Activated naive CD4-positive, alpha-beta T cell treated with anti-CD3 and anti-CD28 coated beads for 36 hours (primary cell): Measurements from ENCODE around the gene SEMA7A. TPM values are rescaled to one million over a fixed set of nuclear protein-coding genes. Genes with fewer than 3 reads are reported as not detected.

ENCODE experiments used
- CTCF ChIA-PET: fragments of 350-600 bp; sonication (Branson Sonifier 250); formaldehyde crosslinking; loops from one replicate; lab custom pipeline; 2021; ENCODE audit warnings: antibody characterized with exemption; lab: Charles Lee
- DNase-seq: peaks from one replicate; pipeline ENCODE4 v3.0.0-alpha.2; 2020
- H3K27ac Mint-ChIP-seq: one replicate; pipeline ENCODE4 v1.8.0; 2021; ENCODE audit warnings: mild to moderate bottlenecking, mixed read lengths
- H3K27me3 Mint-ChIP-seq: one replicate; pipeline ENCODE4 v1.8.0; 2021; ENCODE audit warnings: low read depth, mixed read lengths
- H3K36me3 Mint-ChIP-seq: one replicate; pipeline ENCODE4 v1.8.0; 2021; ENCODE audit warnings: low read depth, mixed read lengths
- H3K4me1 Mint-ChIP-seq: one replicate; pipeline ENCODE4 v1.8.0; 2021; ENCODE audit warnings: low read depth, mixed read lengths
- H3K4me3 Mint-ChIP-seq: one replicate; pipeline ENCODE4 v1.8.0; 2021; ENCODE audit warnings: mild to moderate bottlenecking, moderate library complexity, mixed read lengths
- H3K9me3 Mint-ChIP-seq: one replicate; pipeline ENCODE4 v1.8.0; 2021; ENCODE audit warnings: mixed read lengths
- intact Hi-C: fragments of 100-400 bp; cut with micrococcal nuclease; formaldehyde crosslinking; loops from one replicate; pipeline ENCODE4 v1.15.1; 2023
- total RNA-seq, 2 experiments: library from RNA; stranded (reverse); gene quantifications; one replicate each; pipeline ENCODE4 v1.2.3, GENCODE V29; 2021

Gene SEMA7A
- total RNA-seq, 2 experiments from 2014 or later, result 45.7 to 46.9 TPM

- Mint-ChIP-seq H3K27ac (peak overlapping the region; percentile 99), H3K36me3 (no peaks in the 10 kb centered on the region), H3K4me3 (no peak overlapping the region), H3K27me3 (no peaks in the 10 kb centered on the region), H3K4me1 (peaks cover 55% of the 10 kb centered on the region), H3K9me3 (no peaks in the 10 kb centered on the region)
- intact Hi-C loops, result no loop called here
- CTCF ChIA-PET, result interaction anchor here (0.8 to 13.8 kb wide), 7 partner anchors 9 to 56 kb away, joined by 3 to 399 read pairs (median 3); partner anchors contain the start of gene SEMA7A
- DNase-seq, result no peak
These were observed 48.0 kb downstream of the SEMA7A start for GRCh38 chr15:74385733-74386132.

- Mint-ChIP-seq H3K4me3 (no peak overlapping the region), H3K9me3 (no peaks in the 10 kb centered on the region), H3K27me3 (no peaks in the 10 kb centered on the region), H3K4me1 (peaks cover 58% of the 10 kb centered on the region), H3K36me3 (no peaks in the 10 kb centered on the region), H3K27ac (peak overlapping the region; percentile 99)
- CTCF ChIA-PET, result interaction anchor here (0.7 to 13.8 kb wide), 13 partner anchors 9 to 383 kb away, joined by 3 to 399 read pairs (median 3); partner anchors contain the start of genes ARID3B and SEMA7A
- intact Hi-C loops, result loop anchor here (1.0 to 5.0 kb wide), 2 partner anchors 15 to 393 kb away; partner anchors contain the start of genes PML and STOML1
- peak; percentile 83 for DNase-seq
These were observed 48.7 kb downstream of the SEMA7A start for GRCh38 chr15:74384881-74385643.

- Mint-ChIP-seq H3K4me1 (peaks cover 61% of the 10 kb centered on the region), H3K4me3 (peak overlapping the region; percentile 51), H3K9me3 (no peaks in the 10 kb centered on the region), H3K27ac (peak overlapping the region; percentile 99), H3K27me3 (no peaks in the 10 kb centered on the region), H3K36me3 (no peaks in the 10 kb centered on the region)
- CTCF ChIA-PET, result interaction anchor here (0.7 to 13.8 kb wide), 12 partner anchors 12 to 384 kb away, joined by 3 to 399 read pairs (median 3); partner anchors contain the start of genes ARID3B and SEMA7A
- intact Hi-C loops, result loop anchor here (1.0 to 5.0 kb wide), 2 partner anchors 16 to 392 kb away; partner anchors contain the start of genes PML and STOML1
- DNase-seq, result no peak
These were observed 49.2 kb downstream of the SEMA7A start for GRCh38 chr15:74384566-74384880.

- no peaks in the 10 kb centered on the region for H3K9me3 Mint-ChIP-seq
- H3K36me3 Mint-ChIP-seq, result no peaks in the 10 kb centered on the region
- peak overlapping the region; percentile 99 for H3K27ac Mint-ChIP-seq
- CTCF ChIA-PET, result interaction anchor here (0.7 to 13.8 kb wide), 13 partner anchors 10 to 384 kb away, joined by 3 to 399 read pairs (median 4); partner anchors contain the start of gene SEMA7A
- peaks cover 67% of the 10 kb centered on the region for H3K4me1 Mint-ChIP-seq
- intact Hi-C loops, result loop anchor here (1.0 to 5.0 kb wide), 4 partner anchors 16 to 393 kb away; partner anchors contain the start of genes PML, STOML1 and UBL7
- no peaks in the 10 kb centered on the region for H3K27me3 Mint-ChIP-seq
- DNase-seq, result peak; percentile 86
- peak overlapping the region; percentile 51 for H3K4me3 Mint-ChIP-seq
These were observed 49.8 kb downstream of the SEMA7A start for GRCh38 chr15:74383695-74384565.

- Mint-ChIP-seq H3K27me3 (no peaks in the 10 kb centered on the region), H3K4me3 (no peak overlapping the region), H3K27ac (peak overlapping the region; percentile 99), H3K4me1 (peaks cover 74% of the 10 kb centered on the region), H3K9me3 (no peaks in the 10 kb centered on the region), H3K36me3 (no peaks in the 10 kb centered on the region)
- no peak for DNase-seq
- intact Hi-C loops, result loop anchor here (1.0 to 5.0 kb wide), 3 partner anchors 78 to 394 kb away; partner anchors contain the start of genes PML, STOML1 and UBL7
- CTCF ChIA-PET, result interaction anchor here (0.8 to 13.8 kb wide), 13 partner anchors 9 to 102 kb away, joined by 3 to 399 read pairs (median 4); partner anchors contain the start of gene SEMA7A
These were observed 50.5 kb downstream of the SEMA7A start for GRCh38 chr15:74383286-74383685.

- H3K4me1 Mint-ChIP-seq, result peaks cover 79% of the 10 kb centered on the region
- no peaks in the 10 kb centered on the region for H3K27me3 Mint-ChIP-seq
- CTCF ChIA-PET, result interaction anchor here (0.5 to 13.8 kb wide), 30 partner anchors 8 to 377 kb away, joined by 3 to 399 read pairs (median 4); partner anchors contain the start of gene SEMA7A
- no peaks in the 10 kb centered on the region for H3K9me3 Mint-ChIP-seq
- peak overlapping the region; percentile 99 for H3K27ac Mint-ChIP-seq
- H3K4me3 Mint-ChIP-seq, result no peak overlapping the region
- intact Hi-C loops, result loop anchor here (1.0 to 5.0 kb wide), 4 partner anchors 56 to 395 kb away; partner anchors contain the start of genes PML and STOML1
- peak; percentile 82 for DNase-seq
- no peaks in the 10 kb centered on the region for H3K36me3 Mint-ChIP-seq
These were observed 51.5 kb downstream of the SEMA7A start for GRCh38 chr15:74382004-74382816.

- no peak for DNase-seq
- intact Hi-C loops, result loop anchor here (5.0 kb wide), 1 partner anchor 389 kb away; the partner anchor contains the start of genes PML and STOML1
- CTCF ChIA-PET, result interaction anchor here (0.7 to 13.8 kb wide), 8 partner anchors 19 to 250 kb away, joined by 3 to 399 read pairs (median 4); partner anchors contain the start of gene SEMA7A
- Mint-ChIP-seq H3K27me3 (no peaks in the 10 kb centered on the region), H3K9me3 (no peaks in the 10 kb centered on the region), H3K27ac (no peak overlapping the region), H3K36me3 (no peaks in the 10 kb centered on the region), H3K4me3 (no peak overlapping the region), H3K4me1 (peaks cover 79% of the 10 kb centered on the region)
These were observed 52.3 kb downstream of the SEMA7A start for GRCh38 chr15:74381481-74381880.

- H3K36me3 Mint-ChIP-seq, result no peaks in the 10 kb centered on the region
- no peaks in the 10 kb centered on the region for H3K9me3 Mint-ChIP-seq
- intact Hi-C loops, result loop anchor here (5.0 kb wide), 1 partner anchor 389 kb away; the partner anchor contains the start of genes PML and STOML1
- peaks cover 76% of the 10 kb centered on the region for H3K4me1 Mint-ChIP-seq
- CTCF ChIA-PET, result interaction anchor here (0.6 to 13.8 kb wide), 7 partner anchors 18 to 78 kb away, joined by 3 to 399 read pairs (median 4); partner anchors contain the start of gene SEMA7A
- H3K27ac Mint-ChIP-seq, result no peak overlapping the region
- no peak for DNase-seq
- no peaks in the 10 kb centered on the region for H3K27me3 Mint-ChIP-seq
- no peak overlapping the region for H3K4me3 Mint-ChIP-seq
These were observed 52.6 kb downstream of the SEMA7A start for GRCh38 chr15:74381190-74381453.

GRCh38 chr15:74380361-74381189 is 53.2 kb downstream of the SEMA7A start:
- no peaks in the 10 kb centered on the region for H3K9me3 Mint-ChIP-seq
- H3K4me3 Mint-ChIP-seq, result no peak overlapping the region
- CTCF ChIA-PET, result interaction anchor here (0.6 to 13.8 kb wide), 3 partner anchors 43 to 76 kb away, joined by 3 to 399 read pairs (median 3); partner anchors contain the start of gene SEMA7A
- intact Hi-C loops, result loop anchor here (5.0 kb wide), 1 partner anchor 388 kb away; the partner anchor contains the start of genes PML and STOML1
- H3K27ac Mint-ChIP-seq, result no peak overlapping the region
- no peak for DNase-seq
- no peaks in the 10 kb centered on the region for H3K36me3 Mint-ChIP-seq
- no peaks in the 10 kb centered on the region for H3K27me3 Mint-ChIP-seq
- peaks cover 73% of the 10 kb centered on the region for H3K4me1 Mint-ChIP-seq

GRCh38 chr15:74378848-74379247 is 54.9 kb downstream of the SEMA7A start:
- no peaks in the 10 kb centered on the region for H3K27me3 Mint-ChIP-seq
- CTCF ChIA-PET, result interaction anchor here (0.7 to 13.8 kb wide), 10 partner anchors 11 to 406 kb away, joined by 3 to 399 read pairs (median 4); partner anchors contain the start of genes SEMA7A and UBL7
- H3K36me3 Mint-ChIP-seq, result no peaks in the 10 kb centered on the region
- peak; percentile 88 for DNase-seq
- H3K4me3 Mint-ChIP-seq, result no peak overlapping the region
- H3K27ac Mint-ChIP-seq, result peak overlapping the region; percentile 7
- H3K4me1 Mint-ChIP-seq, result peaks cover 67% of the 10 kb centered on the region
- intact Hi-C loops, result no loop called here
- H3K9me3 Mint-ChIP-seq, result no peaks in the 10 kb centered on the region
